Effector CD8-positive, alpha-beta T cell (primary cell): ENCODE results near the gene MDM2.
A peak's percentile ranks its signal among the peaks of the same experiment; 100 is the strongest.

Experiments used
- DNase-seq: peaks from one replicate; lab custom pipeline; 2025; lab: John Stamatoyannopoulos, UW
- total RNA-seq, 4 experiments: gene quantifications; one replicate each; lab custom pipeline; 2026; lab: John Stamatoyannopoulos, UW

Gene MDM2
- total RNA-seq = 117 to 151 (median 124) reads per million in 4 experiments

GRCh38 chr12:68807576-68808387 is at the start of gene MDM2:
TSS of gene MDM2 (plus strand) at chr12:68808177. CDS start at chr12:68808478, 301 bp downstream.
- DNase-seq = peak; percentile 97

DNA sequence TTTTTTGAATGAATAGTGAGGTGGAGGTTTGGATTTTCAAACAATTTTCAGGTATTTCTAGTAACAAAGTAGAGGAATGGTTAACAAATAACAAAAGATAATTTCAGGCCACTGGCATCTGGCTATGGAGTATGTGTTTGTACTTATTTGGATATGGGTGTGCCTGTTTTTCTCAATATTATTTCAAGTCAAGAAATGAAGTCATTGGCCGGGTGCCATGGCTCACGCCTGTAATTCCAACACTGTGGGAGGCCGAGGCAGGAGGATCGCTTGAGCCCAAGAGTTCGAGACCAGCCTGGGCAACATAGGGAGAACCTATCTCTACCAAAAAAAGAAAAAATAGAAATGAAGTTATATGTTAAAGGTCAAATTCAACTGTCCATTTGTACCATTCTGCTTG is 48.1 kb upstream of the MDM2 start:
- DNase-seq = no peak

GRCh38 chr12:68760806-68761441 is 47.1 kb upstream of the MDM2 start:
- DNase-seq = no peak

DNA sequence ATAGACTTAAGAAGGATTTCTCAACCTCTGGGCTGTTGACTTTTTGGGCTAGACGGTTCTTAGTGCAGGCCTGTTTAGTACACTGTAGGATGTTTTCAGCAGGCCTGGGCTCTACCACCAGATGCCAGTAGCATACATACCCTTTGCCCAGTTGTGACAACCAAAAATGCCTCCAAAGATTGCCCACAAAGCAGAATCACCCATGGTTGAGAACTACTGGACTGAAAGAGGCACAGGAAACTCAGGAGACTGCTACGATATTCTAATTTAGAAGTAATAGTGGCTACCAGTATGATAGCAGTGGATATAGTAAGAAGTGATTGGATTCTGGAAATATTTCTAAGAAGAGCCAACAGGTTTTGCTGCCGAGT is 46.5 kb upstream of the MDM2 start:
- DNase-seq = no peak

DNA sequence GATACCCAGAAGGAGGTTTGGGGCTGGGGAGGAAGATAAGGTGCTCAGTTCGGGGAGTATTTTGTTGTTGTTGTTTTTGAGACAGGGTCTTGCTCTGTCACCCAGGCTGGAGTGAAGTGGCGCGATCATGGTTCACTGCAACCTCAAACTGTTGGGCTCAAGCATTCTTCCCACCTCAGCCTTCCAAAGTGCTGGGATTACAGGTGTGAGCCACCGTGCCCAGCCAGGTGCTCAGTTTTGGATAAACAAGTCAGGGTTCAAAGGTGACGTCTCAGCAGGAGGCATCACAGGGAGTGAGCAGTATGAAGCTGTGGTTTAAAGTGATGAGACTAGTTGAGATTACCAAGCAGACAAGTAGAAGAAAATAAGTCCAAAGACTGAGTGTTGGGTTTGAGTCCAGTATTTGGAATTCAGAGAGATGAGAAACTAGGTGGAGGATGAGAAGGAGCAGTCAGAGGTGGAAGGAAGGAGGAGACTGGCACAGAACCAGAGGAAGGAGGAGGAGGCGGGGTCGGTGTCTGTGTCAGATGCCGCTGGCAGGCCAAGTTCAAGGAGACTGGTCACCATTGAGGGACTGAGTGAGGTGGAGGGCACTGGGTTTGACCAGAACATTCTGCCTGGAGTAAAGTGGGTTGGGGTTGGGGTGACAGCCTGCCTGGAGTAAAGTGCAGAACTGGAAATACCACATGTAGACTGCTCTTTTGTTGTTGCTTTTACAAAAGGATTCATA is 45.9 kb upstream of the MDM2 start:
- no peak for DNase-seq

- DNase-seq = no peak
Observed at GRCh38 chr12:68762691-68763090, 45.3 kb upstream of the MDM2 start.

- DNase-seq = no peak
Observed at GRCh38 chr12:68765696-68766095, 42.3 kb upstream of the MDM2 start.

DNA sequence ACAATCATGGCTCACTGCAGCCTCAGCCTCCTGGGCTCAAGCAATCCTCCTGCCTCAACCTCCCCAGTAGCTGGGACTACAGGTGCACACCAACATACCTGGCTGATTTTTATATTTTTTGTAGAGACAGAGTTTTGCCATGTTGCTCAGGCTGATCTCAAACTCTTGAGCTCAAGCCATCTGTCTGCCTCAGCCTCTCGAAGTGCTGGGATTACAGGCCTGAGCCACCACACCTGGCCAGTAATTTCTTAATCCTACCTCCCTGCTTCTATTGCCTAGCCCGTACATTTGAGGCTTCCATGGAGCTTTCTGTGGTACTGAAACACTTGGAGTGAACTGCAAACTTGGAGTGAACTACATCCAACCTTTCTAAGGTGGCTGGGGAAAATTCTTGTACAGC is 41.3 kb upstream of the MDM2 start:
- no peak for DNase-seq

- DNase-seq = no peak
Observed at GRCh38 chr12:68767191-68767590, 40.8 kb upstream of the MDM2 start.

- DNase-seq = no peak
Observed at GRCh38 chr12:68768431-68768939, 39.5 kb upstream of the MDM2 start.

GRCh38 chr12:68769941-68770340 is 38.0 kb upstream of the MDM2 start:
- no peak for DNase-seq

GRCh38 chr12:68771223-68771925 is 36.6 kb upstream of the MDM2 start:
- DNase-seq = no peak

- no peak for DNase-seq
Observed at GRCh38 chr12:68772714-68773113, 35.3 kb upstream of the MDM2 start.

- no peak for DNase-seq
Observed at GRCh38 chr12:68773582-68773981, 34.4 kb upstream of the MDM2 start.

GRCh38 chr12:68775121-68775630 is 32.8 kb upstream of the MDM2 start:
- no peak for DNase-seq

- no peak for DNase-seq
Observed at GRCh38 chr12:68776976-68777610, 30.9 kb upstream of the MDM2 start.

DNA sequence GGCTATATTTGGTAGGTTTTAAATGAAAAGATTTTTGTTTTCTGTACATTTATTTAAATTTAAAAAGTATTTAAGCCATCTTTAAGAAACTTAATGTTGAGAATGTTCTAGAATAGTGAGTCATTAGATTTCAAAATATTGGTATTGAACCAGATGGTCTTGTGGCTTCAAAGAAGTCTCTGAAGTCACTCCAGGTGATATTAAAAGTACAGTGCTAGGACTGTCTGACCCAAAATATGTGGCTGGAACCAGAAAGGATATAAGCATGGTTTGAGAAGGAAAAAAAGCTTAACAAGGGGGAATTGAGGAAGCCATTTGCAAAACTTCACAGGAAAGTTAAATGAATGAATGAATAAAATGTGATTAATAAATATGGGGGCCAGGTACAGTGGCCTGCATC is 28.7 kb upstream of the MDM2 start:
- DNase-seq = no peak

DNA sequence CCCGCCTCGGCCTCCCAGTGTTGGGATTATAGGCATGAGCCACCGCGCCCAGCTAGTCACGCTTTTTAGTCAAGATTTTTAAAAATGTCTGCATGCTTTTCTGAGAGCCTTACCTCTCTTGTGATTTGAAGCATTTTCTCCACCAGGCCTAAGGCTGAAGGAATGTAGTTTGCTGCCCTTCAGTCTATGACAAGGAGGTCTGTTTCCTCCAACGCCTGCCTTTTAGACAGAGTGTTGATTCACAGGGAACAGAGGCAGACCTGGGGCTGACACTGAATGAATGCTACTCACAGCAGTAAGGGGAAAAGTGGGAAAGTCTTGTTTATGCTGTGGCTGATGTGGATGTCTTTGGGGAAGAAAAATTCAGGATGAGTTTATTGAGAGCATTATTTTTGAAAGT is 27.2 kb upstream of the MDM2 start:
- DNase-seq = no peak

GRCh38 chr12:68781728-68782127 is 26.2 kb upstream of the MDM2 start:
- DNase-seq = no peak

DNA sequence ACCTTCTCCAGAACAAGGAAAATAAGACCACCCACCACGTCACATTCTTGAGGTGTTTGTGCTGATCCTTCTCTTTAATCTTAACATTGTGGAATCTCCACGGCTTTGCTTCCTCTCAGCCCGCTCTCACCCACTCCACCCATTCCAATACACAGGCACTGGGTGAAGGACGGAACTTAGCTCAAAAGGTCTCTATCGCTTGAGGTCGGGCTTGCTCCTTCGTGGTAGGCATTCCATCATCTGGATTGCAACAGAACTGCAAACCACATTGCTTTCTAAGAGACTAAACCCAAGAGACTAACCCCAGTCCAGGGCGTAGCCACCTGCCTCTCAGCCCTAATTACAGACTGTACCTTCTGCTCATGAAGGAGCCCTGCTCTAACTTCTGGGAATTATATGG is 24.0 kb upstream of the MDM2 start:
- DNase-seq = no peak

DNA sequence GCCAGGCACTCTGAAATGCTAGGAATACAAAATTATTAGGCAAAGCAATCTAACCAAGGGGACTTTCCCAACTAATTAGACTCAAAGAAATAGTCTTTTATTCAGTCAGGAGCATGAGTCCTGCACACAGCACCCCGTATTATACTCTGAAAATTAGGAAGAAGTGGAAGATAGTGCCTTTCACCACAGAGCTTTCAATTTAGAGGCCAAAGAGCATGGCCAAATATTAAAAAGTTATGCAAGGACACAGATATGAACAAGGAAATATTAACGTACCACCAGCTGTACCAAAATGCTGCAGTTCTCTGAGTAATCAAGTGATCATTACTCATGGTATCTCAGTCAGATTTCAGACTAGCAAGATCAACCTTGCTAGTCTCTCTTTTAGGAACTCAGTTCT is 22.6 kb upstream of the MDM2 start:
- DNase-seq = no peak
